BLaER1 (cell line): Measurements from ENCODE around the gene STXBP3.

Source experiments
- H3K27ac ChIP-seq: shearing (Covaris generic); formaldehyde crosslinking; 2 replicates; pipeline ENCODE4 v1.8.1; 2022
- H3K27me3 ChIP-seq: shearing (Covaris generic); formaldehyde crosslinking; 2 replicates; pipeline ENCODE4 v1.8.1; 2022
- H3K36me3 ChIP-seq: shearing (Covaris generic); formaldehyde crosslinking; 2 replicates; pipeline ENCODE4 v1.8.1; 2022
- H3K4me1 ChIP-seq: shearing (Covaris generic); formaldehyde crosslinking; 2 replicates; pipeline ENCODE4 v1.8.1; 2022
- H3K4me2 ChIP-seq: shearing (Covaris generic); formaldehyde crosslinking; 2 replicates; pipeline ENCODE4 v1.8.1; 2022
- H3K4me3 ChIP-seq: shearing (Covaris generic); formaldehyde crosslinking; 2 replicates; pipeline ENCODE4 v1.8.1; 2022
- H3K9ac ChIP-seq: shearing (Covaris generic); formaldehyde crosslinking; 2 replicates; pipeline ENCODE4 v1.8.1; 2022
- H3K9me3 ChIP-seq: shearing (Covaris generic); formaldehyde crosslinking; 2 replicates; pipeline ENCODE4 v1.8.1; 2022
- H4K20me1 ChIP-seq: shearing (Covaris generic); formaldehyde crosslinking; 2 replicates; pipeline ENCODE4 v1.8.1; 2022
- Cebpa-rat ChIP-seq: shearing (Covaris generic); IDR thresholded peaks from 2 replicates; pipeline ENCODE4 v1.8.1; 2022

STXBP3 gene

GRCh38 chr1:108729481-108729880 lies 17.0 kb upstream of the STXBP3 start:
- Histone ChIP-seq H3K9ac (no peak overlapping the region), H3K4me1 (no peaks in the 10 kb centered on the region), H3K27ac (no peak overlapping the region), H3K36me3 (no peaks in the 10 kb centered on the region), H3K4me3 (no peak overlapping the region), H3K27me3 (no peaks in the 10 kb centered on the region), H4K20me1 (no peaks in the 10 kb centered on the region), H3K4me2 (no peak overlapping the region), H3K9me3 (no peaks in the 10 kb centered on the region)
- no peak for TF ChIP-seq Cebpa-rat

GRCh38 chr1:108732398-108732797 lies 14.1 kb upstream of the STXBP3 start:
- TF ChIP-seq Cebpa-rat: no peak
- H3K9ac ChIP-seq: no peak overlapping the region

DNA sequence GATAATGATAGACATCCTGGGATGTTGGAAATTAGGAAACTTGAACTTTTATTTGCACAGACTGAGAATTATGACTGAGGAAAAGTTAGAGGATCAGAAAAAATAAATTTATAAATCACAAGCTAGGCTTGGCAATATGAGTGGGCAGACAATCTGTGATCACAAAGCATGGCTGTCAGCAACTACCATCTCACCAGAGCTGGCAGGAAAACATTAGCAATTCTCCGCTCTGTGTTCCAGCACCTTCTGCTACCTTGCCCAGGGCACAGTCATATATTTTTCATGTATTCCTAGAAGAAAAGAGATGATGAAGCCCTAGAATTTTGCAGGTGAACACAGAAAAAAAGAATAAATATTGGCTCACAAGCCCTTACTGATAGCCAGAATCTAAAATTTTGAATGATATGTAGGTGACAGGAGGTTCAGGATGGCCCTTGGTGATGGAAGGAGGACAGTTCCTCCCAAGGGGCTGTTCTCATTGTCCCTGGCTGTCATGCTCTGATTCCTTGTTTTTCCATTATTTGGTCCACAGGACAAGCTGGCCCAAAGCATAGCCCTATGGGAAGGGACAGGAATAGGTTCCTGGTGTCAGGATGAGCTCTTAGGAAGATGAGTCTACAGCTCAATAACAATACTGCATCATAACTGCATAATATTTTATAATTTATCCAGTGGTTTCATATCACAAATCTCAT lies 12.2 kb upstream of the STXBP3 start:
- Histone ChIP-seq H3K27me3 (no peaks in the 10 kb centered on the region), H3K4me3 (no peak overlapping the region), H3K4me2 (no peak overlapping the region), H3K9ac (no peak overlapping the region), H3K27ac (no peak overlapping the region), H3K36me3 (no peaks in the 10 kb centered on the region), H4K20me1 (no peaks in the 10 kb centered on the region), H3K9me3 (no peaks in the 10 kb centered on the region), H3K4me1 (no peaks in the 10 kb centered on the region)
- TF ChIP-seq Cebpa-rat: no peak

More at GRCh38 chr1:108732398-108732797, 14.1 kb upstream of the STXBP3 start:
- Histone ChIP-seq H3K27ac (no peak overlapping the region), H3K27me3 (no peaks in the 10 kb centered on the region), H3K36me3 (no peaks in the 10 kb centered on the region), H3K4me1 (no peaks in the 10 kb centered on the region), H4K20me1 (no peaks in the 10 kb centered on the region), H3K4me3 (no peak overlapping the region), H3K9me3 (no peaks in the 10 kb centered on the region), H3K4me2 (no peak overlapping the region)

GRCh38 chr1:108742253-108742652 lies 4.2 kb upstream of the STXBP3 start:
- H3K4me2 ChIP-seq: no peak overlapping the region
- TF ChIP-seq Cebpa-rat: no peak
- H3K9me3 ChIP-seq: no peaks in the 10 kb centered on the region
- H3K9ac ChIP-seq: no peak overlapping the region
- H3K27ac ChIP-seq: no peak overlapping the region
- H3K36me3 ChIP-seq: no peaks in the 10 kb centered on the region
- H4K20me1 ChIP-seq: no peaks in the 10 kb centered on the region
- H3K4me3 ChIP-seq: no peak overlapping the region
- no peaks in the 10 kb centered on the region for H3K4me1 ChIP-seq
- H3K27me3 ChIP-seq: no peaks in the 10 kb centered on the region

GRCh38 chr1:108745980-108746381 lies 493 bp upstream of the STXBP3 start:
- no peak overlapping the region for H3K27ac ChIP-seq

GRCh38 chr1:108747171-108747850 lies 837 bp downstream of the STXBP3 start:
- Histone ChIP-seq H3K27ac (peak overlapping the region; percentile 92), H3K9ac (peak overlapping the region; percentile 94), H3K27me3 (no peaks in the 10 kb centered on the region), H3K4me3 (peak overlapping the region; percentile 82), H4K20me1 (peaks cover 34% of the 10 kb centered on the region; the same call in 1 of the 2 replicates), H3K36me3 (peaks cover 10% of the 10 kb centered on the region), H3K4me1 (peaks cover 11% of the 10 kb centered on the region), H3K9me3 (no peaks in the 10 kb centered on the region), H3K4me2 (peak overlapping the region; percentile 81)
- no peak for TF ChIP-seq Cebpa-rat

More at GRCh38 chr1:108745980-108746381, 493 bp upstream of the STXBP3 start:
- no peaks in the 10 kb centered on the region for H3K27me3 ChIP-seq
- TF ChIP-seq Cebpa-rat: no peak
- H3K9ac ChIP-seq: no peak overlapping the region
- no peaks in the 10 kb centered on the region for H3K9me3 ChIP-seq
- peaks cover 11% of the 10 kb centered on the region for H3K4me1 ChIP-seq
- H3K4me3 ChIP-seq: no peak overlapping the region
- H4K20me1 ChIP-seq: peaks cover 32% of the 10 kb centered on the region; the same call in 1 of the 2 replicates
- H3K36me3 ChIP-seq: peaks cover 6% of the 10 kb centered on the region
- H3K4me2 ChIP-seq: no peak overlapping the region

- no peak for TF ChIP-seq Cebpa-rat
- Histone ChIP-seq H3K27ac (no peak overlapping the region), H3K4me2 (peak overlapping the region; percentile 81), H3K4me3 (peak overlapping the region; percentile 82; the same call in 1 of the 2 replicates), H3K4me1 (peaks cover 11% of the 10 kb centered on the region), H3K36me3 (peaks cover 13% of the 10 kb centered on the region), H3K27me3 (no peaks in the 10 kb centered on the region), H3K9ac (no peak overlapping the region), H3K9me3 (no peaks in the 10 kb centered on the region), H4K20me1 (peaks cover 34% of the 10 kb centered on the region; the same call in 1 of the 2 replicates)
These were observed 1.4 kb downstream of the STXBP3 start for GRCh38 chr1:108747898-108748297.

DNA sequence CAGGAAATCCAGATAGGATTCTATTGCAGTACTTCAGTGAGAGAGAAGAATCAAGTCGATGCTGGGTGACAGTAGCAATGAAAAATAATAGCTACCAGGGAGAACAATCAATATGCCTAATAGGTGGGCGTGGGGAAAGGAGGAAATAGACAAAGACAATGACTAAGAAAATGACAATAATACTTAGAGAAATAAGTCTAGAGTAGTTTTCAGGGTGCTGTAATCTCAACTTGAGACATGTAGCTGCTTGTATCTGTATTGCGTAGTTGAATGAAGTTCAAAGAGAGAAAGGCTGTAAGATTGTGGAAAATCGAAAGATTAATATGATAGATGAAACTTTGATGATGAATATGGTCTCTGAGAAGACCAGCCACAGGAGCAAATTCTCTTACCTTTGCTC lies 2.6 kb downstream of the STXBP3 start:
- Histone ChIP-seq H3K9ac (no peak overlapping the region), H4K20me1 (peaks cover 34% of the 10 kb centered on the region; the same call in 1 of the 2 replicates), H3K4me3 (no peak overlapping the region), H3K27ac (no peak overlapping the region), H3K4me2 (no peak overlapping the region), H3K9me3 (no peaks in the 10 kb centered on the region), H3K36me3 (peaks cover 16% of the 10 kb centered on the region), H3K4me1 (peaks cover 11% of the 10 kb centered on the region), H3K27me3 (no peaks in the 10 kb centered on the region)
- TF ChIP-seq Cebpa-rat: no peak

GRCh38 chr1:108750476-108751181 lies 4.2 kb downstream of the STXBP3 start:
- Histone ChIP-seq H3K36me3 (peaks cover 28% of the 10 kb centered on the region), H3K9ac (no peak overlapping the region), H3K4me1 (peaks cover 11% of the 10 kb centered on the region), H3K4me2 (no peak overlapping the region), H3K4me3 (no peak overlapping the region), H4K20me1 (peaks cover 34% of the 10 kb centered on the region; the same call in 1 of the 2 replicates), H3K27me3 (no peaks in the 10 kb centered on the region), H3K27ac (no peak overlapping the region), H3K9me3 (no peaks in the 10 kb centered on the region)
- no peak for TF ChIP-seq Cebpa-rat
